ENCODE results near the gene NXPE4. TPM values are rescaled to one million over a fixed set of nuclear protein-coding genes. Genes with fewer than 3 reads are reported as not detected.
"Not testable (repeated sequence)": the region's sequence is repeated elsewhere in the genome, so short reads cannot be mapped to it uniquely, and the experiment has no call there.

NXPE4 gene
- total RNA-seq, 1 donor = not detected

- TF ChIP-seq, protein P1, sequence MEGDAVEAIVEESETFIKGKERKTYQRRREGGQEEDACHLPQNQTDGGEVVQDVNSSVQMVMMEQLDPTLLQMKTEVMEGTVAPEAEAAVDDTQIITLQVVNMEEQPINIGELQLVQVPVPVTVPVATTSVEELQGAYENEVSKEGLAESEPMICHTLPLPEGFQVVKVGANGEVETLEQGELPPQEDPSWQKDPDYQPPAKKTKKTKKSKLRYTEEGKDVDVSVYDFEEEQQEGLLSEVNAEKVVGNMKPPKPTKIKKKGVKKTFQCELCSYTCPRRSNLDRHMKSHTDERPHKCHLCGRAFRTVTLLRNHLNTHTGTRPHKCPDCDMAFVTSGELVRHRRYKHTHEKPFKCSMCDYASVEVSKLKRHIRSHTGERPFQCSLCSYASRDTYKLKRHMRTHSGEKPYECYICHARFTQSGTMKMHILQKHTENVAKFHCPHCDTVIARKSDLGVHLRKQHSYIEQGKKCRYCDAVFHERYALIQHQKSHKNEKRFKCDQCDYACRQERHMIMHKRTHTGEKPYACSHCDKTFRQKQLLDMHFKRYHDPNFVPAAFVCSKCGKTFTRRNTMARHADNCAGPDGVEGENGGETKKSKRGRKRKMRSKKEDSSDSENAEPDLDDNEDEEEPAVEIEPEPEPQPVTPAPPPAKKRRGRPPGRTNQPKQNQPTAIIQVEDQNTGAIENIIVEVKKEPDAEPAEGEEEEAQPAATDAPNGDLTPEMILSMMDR (IDR thresholded peaks at IDR 0.05; ENCODE audit: insufficient read depth, low read depth, low read length) = no peak
- H3K4me3 ChIP-seq (ENCODE audit: low read depth, low read length) = no peak overlapping the region
- no peak for DNase-seq (ENCODE audit: low read depth)
Observed at GRCh38 chr11:114604179-114604813, 8.7 kb upstream of the NXPE4 start.

DNA sequence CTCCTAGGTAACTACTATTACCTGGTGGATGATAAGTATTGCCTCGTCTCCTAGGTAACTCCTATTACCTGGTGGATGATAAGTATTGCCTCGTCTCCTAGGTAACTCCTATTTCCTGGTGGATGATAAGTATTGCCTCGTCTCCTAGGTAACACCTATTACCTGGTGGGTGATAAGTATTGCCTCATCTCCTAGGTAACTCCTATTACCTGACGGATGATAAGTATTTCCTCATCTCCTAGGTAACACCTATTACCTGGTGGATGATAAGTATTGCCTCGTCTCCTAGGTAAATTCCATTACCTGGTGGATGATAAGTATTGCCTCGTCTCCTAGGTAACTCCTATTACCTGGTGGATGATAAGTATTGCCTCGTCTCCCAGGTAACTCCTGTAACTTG, 7.6 kb upstream of the NXPE4 start:
- H3K4me3 ChIP-seq (ENCODE audit: low read depth, low read length); DNase-seq (ENCODE audit: low read depth): not testable (repeated sequence)

DNA sequence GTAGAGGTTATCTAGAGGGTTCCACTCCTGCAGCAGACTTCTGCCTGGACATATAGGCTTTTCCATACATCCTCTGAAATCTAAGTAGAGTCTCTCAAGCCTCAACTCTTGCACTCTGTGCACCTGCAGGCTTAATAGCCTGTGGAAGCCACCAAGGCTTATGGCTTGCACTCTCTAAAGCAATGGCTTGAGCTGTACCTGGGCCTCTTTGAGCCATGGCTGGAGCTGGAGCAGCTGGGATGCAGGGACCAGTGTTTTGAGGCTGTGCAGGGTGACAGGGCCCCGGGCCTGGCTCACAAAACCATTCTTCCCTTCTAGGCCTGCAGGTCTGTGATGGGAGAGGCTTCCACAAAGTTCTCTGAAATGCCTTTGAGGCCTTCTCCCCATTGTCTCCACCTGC, 2.9 kb upstream of the NXPE4 start:
- H3K4me3 ChIP-seq (ENCODE audit: low read depth, low read length) = no peak overlapping the region
- DNase-seq (ENCODE audit: low read depth) = no peak
- TF ChIP-seq, protein P1 (IDR thresholded peaks at IDR 0.05; ENCODE audit: insufficient read depth, low read depth, low read length) = no peak

DNA sequence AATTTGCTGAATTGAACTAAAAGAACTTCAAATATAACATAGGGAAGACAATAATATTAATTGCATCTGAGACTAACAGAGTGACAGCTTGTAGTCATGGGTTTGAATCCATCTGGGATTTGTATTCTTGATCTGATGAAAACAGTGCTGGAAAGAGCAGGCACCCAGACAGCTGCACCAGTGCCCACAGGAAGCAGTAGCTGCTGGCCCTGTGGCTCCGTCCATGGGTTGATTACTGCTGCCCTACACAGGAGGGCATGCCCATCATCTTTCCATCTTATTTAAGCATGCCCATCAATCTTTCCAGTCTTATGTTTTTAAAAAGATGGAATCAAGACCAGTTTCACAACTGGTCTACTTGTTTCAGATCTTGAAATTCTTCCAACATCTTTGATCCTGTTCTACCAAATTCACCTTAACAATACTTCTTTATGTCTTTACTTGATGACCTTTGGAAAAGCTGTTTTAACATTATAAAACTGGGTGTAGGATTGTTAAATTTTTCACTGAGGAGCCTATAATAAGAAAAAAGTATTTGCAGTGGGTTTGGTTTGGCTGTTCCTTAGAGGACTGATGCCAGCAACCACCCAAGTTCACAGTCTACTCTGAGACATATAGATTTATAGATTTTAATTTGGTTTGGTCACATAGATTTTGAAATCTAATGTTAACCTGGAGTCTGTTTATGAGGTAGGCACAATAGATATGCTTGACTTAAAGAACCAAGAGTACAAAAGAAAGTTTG, 761 bp upstream of the NXPE4 start:
- no peak overlapping the region for H3K4me3 ChIP-seq (ENCODE audit: low read depth, low read length)
- DNase-seq (ENCODE audit: low read depth) = no peak
- TF ChIP-seq, protein P1 (IDR thresholded peaks at IDR 0.05; ENCODE audit: insufficient read depth, low read depth, low read length) = no peak

- no peak for DNase-seq (ENCODE audit: low read depth)
- H3K4me3 ChIP-seq (ENCODE audit: low read depth, low read length) = no peak overlapping the region
- TF ChIP-seq, protein P1 (IDR thresholded peaks at IDR 0.05; ENCODE audit: insufficient read depth, low read depth, low read length) = no peak
Observed at GRCh38 chr11:114594703-114595102, 883 bp downstream of the NXPE4 start.

DNA sequence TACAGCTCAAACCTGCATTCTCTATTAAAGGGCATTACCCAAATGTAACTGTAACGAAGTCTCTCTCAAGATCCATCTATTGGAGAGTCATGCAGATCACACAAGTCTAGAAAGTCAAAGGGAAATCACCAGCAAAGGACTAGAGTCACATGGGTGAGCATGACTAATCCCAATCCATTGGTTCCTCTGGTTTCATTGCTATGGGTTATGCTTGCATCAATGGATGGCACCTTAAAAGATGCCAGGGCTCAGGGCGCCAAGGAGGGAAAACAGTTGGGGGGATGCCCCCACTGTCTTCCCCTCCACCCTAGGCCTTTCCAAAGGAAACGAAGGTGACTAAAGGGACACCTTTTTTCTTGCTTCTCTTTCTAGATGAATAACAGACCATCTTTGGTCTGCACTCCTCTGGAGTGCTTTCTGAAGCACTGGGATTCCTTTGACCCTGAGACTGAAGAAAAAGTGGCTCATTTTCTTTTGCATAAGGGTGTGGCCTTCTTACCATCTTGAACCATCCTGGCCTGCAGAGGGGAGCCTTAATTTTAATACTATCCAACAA, 8.1 kb downstream of the NXPE4 start:
- H3K4me3 ChIP-seq (ENCODE audit: low read depth, low read length) = no peak overlapping the region
- TF ChIP-seq, protein P1 (IDR thresholded peaks at IDR 0.05; ENCODE audit: insufficient read depth, low read depth, low read length) = no peak
- DNase-seq (ENCODE audit: low read depth) = no peak

GRCh38 chr11:114586797-114587196, 8.8 kb downstream of the NXPE4 start:
- TF ChIP-seq, protein P1 (IDR thresholded peaks at IDR 0.05; ENCODE audit: insufficient read depth, low read depth, low read length) = peak; percentile 56
- peak; percentile 63 for DNase-seq (ENCODE audit: low read depth)
- H3K4me3 ChIP-seq (ENCODE audit: low read depth, low read length) = no peak overlapping the region

Data from fibroblast of villous mesenchyme (primary cell).